ENCODE measurements around the gene WTAP. TPM values are rescaled to one million over a fixed set of nuclear protein-coding genes. Genes with fewer than 3 reads are reported as not detected.

Gene WTAP
- total and polyA plus RNA-seq, 2 experiments from 2014 or later: 108 to 121 TPM

GRCh38 chr6:159766906-159767305, 39.6 kb downstream of the WTAP start:
- peaks cover 50% of the 10 kb centered on the region for H3K79me2 ChIP-seq (replicated peaks; ENCODE audit: insufficient read depth)
- H3K9me3 Mint-ChIP-seq: peaks cover 6% of the 10 kb centered on the region; the same call in 1 of the 3 replicates
- H3K4me1 Mint-ChIP-seq: peaks cover 10% of the 10 kb centered on the region
- ATAC-seq: no peak
- H4K20me1 ChIP-seq (replicated peaks; ENCODE audit: insufficient read depth): peaks cover 15% of the 10 kb centered on the region
- no peak overlapping the region for H3K27ac Mint-ChIP-seq
- peaks cover 77% of the 10 kb centered on the region for H3K36me3 ChIP-seq (ENCODE audit: insufficient read depth)
- no peak overlapping the region for H3K4me2 ChIP-seq
- no peaks in the 10 kb centered on the region for H3K27me3 ChIP-seq (ENCODE audit: insufficient read depth)
- no peak for DNase-seq (ENCODE audit: low spot score)
- H3K4me3 Mint-ChIP-seq: no peak overlapping the region
- H3K9me2 ChIP-seq (ENCODE audit: insufficient read depth): no peaks in the 10 kb centered on the region
- H2AFZ ChIP-seq: no peak overlapping the region
- H3K27ac ChIP-seq (ENCODE audit: low read depth): no peak overlapping the region
- peaks cover 10% of the 10 kb centered on the region for H3K27me3 Mint-ChIP-seq (ENCODE audit: insufficient read depth, low read depth, poor library complexity)
- H3K4me1 ChIP-seq (ENCODE audit: insufficient read depth): peaks cover 8% of the 10 kb centered on the region; the same call in 1 of the 2 replicates
- H3F3A ChIP-seq (replicated peaks; ENCODE audit: low read depth): peaks cover 9% of the 10 kb centered on the region
- peaks cover 96% of the 10 kb centered on the region for H3K36me3 Mint-ChIP-seq (ENCODE audit: low read depth)
- TF ChIP-seq REST (IDR thresholded peaks at IDR 0.05; ENCODE audit: unreplicated experiment): no peak
- TF ChIP-seq EZH2phosphoT487 (IDR thresholded peaks at IDR 0.05; ENCODE audit: unreplicated experiment): no peak
- no peak for TF ChIP-seq EZH2 (IDR thresholded peaks at IDR 0.05; ENCODE audit: low read depth, unreplicated experiment)
- TF ChIP-seq NANOG (IDR thresholded peaks at IDR 0.05; ENCODE audit: borderline replicate concordance): no peak
- no peak for TF ChIP-seq ZNF114 (CRISPR knock-in tag; IDR thresholded peaks at IDR 0.05)
- TF ChIP-seq POLR2AphosphoS5 (IDR thresholded peaks at IDR 0.05; ENCODE audit: low read depth): no peak
- TF ChIP-seq STAT1 (IDR thresholded peaks at IDR 0.05; ENCODE audit: unreplicated experiment): no peak
- TF ChIP-seq, protein P1, sequence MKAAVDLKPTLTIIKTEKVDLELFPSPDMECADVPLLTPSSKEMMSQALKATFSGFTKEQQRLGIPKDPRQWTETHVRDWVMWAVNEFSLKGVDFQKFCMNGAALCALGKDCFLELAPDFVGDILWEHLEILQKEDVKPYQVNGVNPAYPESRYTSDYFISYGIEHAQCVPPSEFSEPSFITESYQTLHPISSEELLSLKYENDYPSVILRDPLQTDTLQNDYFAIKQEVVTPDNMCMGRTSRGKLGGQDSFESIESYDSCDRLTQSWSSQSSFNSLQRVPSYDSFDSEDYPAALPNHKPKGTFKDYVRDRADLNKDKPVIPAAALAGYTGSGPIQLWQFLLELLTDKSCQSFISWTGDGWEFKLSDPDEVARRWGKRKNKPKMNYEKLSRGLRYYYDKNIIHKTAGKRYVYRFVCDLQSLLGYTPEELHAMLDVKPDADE (IDR thresholded peaks at IDR 0.05): no peak
- H3K4me3 ChIP-seq: no peak overlapping the region

DNA sequence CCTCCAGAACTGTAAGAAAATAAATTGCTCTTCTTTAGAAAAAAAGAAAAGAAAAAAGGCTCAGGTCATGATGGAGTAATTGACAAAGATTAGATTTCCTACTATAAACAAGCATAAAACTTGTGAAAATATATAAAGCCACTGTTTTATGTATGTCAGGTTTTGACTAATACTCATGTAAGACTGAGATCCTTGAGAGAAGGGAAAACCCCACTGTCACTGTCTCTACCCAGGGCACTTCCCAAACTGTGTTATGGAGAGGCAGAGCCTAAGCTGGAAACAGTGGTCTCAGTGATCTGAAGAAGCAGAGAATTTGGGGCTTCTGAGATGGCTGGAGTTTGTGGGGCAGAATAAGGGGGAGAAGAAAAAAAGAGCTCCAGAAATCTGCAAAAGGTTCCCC, 42.2 kb downstream of the WTAP start:
- peaks cover 87% of the 10 kb centered on the region for H3K36me3 ChIP-seq (ENCODE audit: insufficient read depth)
- H3K27me3 Mint-ChIP-seq (ENCODE audit: insufficient read depth, low read depth, poor library complexity): no peaks in the 10 kb centered on the region
- H3K9me2 ChIP-seq (ENCODE audit: insufficient read depth): no peaks in the 10 kb centered on the region
- H3K27me3 ChIP-seq (ENCODE audit: insufficient read depth): no peaks in the 10 kb centered on the region
- peaks cover 6% of the 10 kb centered on the region; the same call in 1 of the 3 replicates for H3K9me3 Mint-ChIP-seq
- H2AFZ ChIP-seq: no peak overlapping the region
- peaks cover 26% of the 10 kb centered on the region for H4K20me1 ChIP-seq (replicated peaks; ENCODE audit: insufficient read depth)
- H3K36me3 Mint-ChIP-seq (ENCODE audit: low read depth): peaks cover 95% of the 10 kb centered on the region
- DNase-seq (ENCODE audit: low spot score): no peak
- no peak overlapping the region for H3K27ac ChIP-seq (ENCODE audit: low read depth)
- H3F3A ChIP-seq (replicated peaks; ENCODE audit: low read depth): peaks cover 9% of the 10 kb centered on the region
- peaks cover 5% of the 10 kb centered on the region; the same call in 2 of the 3 replicates for H3K4me1 Mint-ChIP-seq
- H3K4me1 ChIP-seq (ENCODE audit: insufficient read depth): no peaks in the 10 kb centered on the region
- ATAC-seq: no peak
- peaks cover 32% of the 10 kb centered on the region for H3K79me2 ChIP-seq (replicated peaks; ENCODE audit: insufficient read depth)
- H3K4me3 ChIP-seq: no peak overlapping the region
- H3K4me3 Mint-ChIP-seq: no peak overlapping the region
- H3K27ac Mint-ChIP-seq: no peak overlapping the region
- H3K4me2 ChIP-seq: no peak overlapping the region
- TF ChIP-seq EZH2 (IDR thresholded peaks at IDR 0.05; ENCODE audit: low read depth, unreplicated experiment) (no peak), POLR2AphosphoS5 (IDR thresholded peaks at IDR 0.05; ENCODE audit: low read depth) (no peak), EZH2phosphoT487 (IDR thresholded peaks at IDR 0.05; ENCODE audit: unreplicated experiment) (no peak), STAT1 (IDR thresholded peaks at IDR 0.05; ENCODE audit: unreplicated experiment) (no peak), ZNF114 (CRISPR knock-in tag; IDR thresholded peaks at IDR 0.05) (no peak), REST (IDR thresholded peaks at IDR 0.05; ENCODE audit: unreplicated experiment) (no peak), NANOG (IDR thresholded peaks at IDR 0.05; ENCODE audit: borderline replicate concordance) (no peak), ZNF331 (CRISPR knock-in tag; IDR thresholded peaks at IDR 0.05; ENCODE audit: low read depth) (no peak)
- TF ChIP-seq, protein P2, sequence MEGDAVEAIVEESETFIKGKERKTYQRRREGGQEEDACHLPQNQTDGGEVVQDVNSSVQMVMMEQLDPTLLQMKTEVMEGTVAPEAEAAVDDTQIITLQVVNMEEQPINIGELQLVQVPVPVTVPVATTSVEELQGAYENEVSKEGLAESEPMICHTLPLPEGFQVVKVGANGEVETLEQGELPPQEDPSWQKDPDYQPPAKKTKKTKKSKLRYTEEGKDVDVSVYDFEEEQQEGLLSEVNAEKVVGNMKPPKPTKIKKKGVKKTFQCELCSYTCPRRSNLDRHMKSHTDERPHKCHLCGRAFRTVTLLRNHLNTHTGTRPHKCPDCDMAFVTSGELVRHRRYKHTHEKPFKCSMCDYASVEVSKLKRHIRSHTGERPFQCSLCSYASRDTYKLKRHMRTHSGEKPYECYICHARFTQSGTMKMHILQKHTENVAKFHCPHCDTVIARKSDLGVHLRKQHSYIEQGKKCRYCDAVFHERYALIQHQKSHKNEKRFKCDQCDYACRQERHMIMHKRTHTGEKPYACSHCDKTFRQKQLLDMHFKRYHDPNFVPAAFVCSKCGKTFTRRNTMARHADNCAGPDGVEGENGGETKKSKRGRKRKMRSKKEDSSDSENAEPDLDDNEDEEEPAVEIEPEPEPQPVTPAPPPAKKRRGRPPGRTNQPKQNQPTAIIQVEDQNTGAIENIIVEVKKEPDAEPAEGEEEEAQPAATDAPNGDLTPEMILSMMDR (conservative IDR thresholded peaks at IDR 0.05; ENCODE audit: low read depth in 2 of 2): no peak

Measured in GM23338 (cell line).